Hippocampal formation (tissue), 2 donors: ENCODE results near the gene ST7.
"Not testable (repeated sequence)": the region's sequence is repeated elsewhere in the genome, so short reads cannot be mapped to it uniquely, and the experiment has no call there.

Experiments
- DNase-seq, 2 donors: peaks; one replicate each; lab custom pipeline; 2025; lab: John Stamatoyannopoulos, UW

ST7 gene

DNA sequence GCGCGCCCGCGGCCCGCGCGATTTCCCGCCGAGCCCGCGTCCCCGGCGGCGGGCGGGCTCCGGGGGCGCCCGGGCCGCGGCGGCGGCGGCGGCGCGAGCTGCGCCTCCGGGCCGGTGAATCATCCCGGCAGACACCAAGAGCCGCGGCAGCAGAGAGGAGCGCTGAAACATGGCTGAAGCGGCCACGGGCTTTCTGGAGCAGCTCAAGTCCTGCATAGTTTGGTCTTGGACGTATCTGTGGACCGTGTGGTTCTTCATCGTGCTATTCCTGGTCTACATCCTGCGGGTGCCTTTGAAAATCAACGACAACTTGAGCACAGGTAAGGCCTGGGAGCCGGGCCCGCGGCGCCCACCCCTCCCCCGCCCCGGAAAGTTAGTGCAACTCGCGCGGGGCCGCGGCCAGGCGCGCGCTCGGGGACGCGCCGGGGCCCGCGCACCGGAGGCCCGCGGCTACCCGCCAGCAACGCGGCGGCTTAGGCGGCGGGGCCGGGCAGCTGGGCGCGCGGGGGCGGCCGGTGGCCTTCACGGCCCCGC, at the start of gene ST7:
Gene ST7, plus strand, starts transcription at position 130 of the 534 bp plus-strand sequence. Its CDS starts 40 bp downstream, at position 170.
- DNase-seq = peak in 1 of 2 donors; percentile 53

DNA sequence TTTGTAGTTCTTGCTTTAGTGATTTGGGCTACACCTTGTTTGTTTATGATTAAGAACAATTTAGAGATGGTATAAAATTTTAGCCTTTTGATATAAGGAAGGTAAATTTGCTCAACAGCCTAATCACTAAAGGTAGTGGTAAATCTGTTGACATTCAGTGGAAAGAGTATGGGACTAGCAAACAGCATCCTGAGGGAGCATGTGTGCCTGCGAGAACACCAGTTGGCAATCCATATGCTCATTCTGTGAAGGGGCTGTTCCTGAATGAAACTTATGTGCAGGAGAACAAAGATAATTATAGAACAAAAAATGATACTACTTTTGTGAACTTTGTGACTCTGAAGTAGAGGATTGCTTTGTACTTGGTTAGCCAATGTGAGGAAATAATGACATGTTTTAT, 46.9 kb upstream of the ST7 start:
- DNase-seq = peak in 1 of 2 donors; percentile 26

DNA sequence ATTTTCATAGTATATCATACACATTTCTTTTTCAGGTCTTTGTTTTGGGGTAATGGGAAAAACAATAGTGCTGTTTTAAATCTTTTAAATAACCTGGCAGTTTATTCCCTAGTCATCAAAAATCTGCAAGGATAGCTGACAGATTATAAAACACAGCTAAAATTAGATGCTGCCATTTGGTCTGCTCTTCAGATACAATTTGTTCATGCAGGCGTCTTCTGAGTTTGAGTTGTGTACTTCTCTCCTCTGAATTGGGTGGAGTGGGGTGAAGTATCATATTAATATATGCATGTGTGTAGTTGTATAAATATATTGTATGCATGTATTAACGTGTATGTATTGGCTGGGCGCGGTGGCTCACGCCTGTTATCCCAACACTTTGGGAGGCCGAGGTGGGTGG, 42.9 kb upstream of the ST7 start:
- no peak for DNase-seq

- no peak for DNase-seq
Observed at GRCh38 chr7:116911801-116912200, 41.5 kb upstream of the ST7 start.

GRCh38 chr7:116912269-116912909, 40.9 kb upstream of the ST7 start:
- no peak for DNase-seq

GRCh38 chr7:116918704-116919103, 34.6 kb upstream of the ST7 start:
- no peak for DNase-seq

GRCh38 chr7:116920359-116920758, 32.9 kb upstream of the ST7 start:
- no peak for DNase-seq

DNA sequence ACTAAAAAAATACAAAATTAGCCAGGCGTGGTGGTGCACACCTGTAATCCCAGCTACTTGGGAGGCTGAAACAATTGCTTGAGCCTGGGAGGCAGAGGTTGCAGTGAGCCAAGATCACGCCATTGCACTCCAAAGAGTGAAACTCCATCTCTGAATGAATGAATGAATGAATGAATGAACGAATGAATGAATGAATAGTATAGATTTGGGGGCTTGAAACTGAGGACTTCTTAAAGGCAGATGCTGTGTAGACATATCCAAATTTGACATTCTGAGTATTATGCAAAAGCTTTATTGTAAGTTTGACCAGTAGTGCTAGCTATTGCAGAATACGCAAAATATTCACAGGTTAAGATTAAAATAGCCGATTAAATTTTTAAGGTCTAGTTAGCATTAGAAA, 30.8 kb upstream of the ST7 start:
- DNase-seq = no peak

DNA sequence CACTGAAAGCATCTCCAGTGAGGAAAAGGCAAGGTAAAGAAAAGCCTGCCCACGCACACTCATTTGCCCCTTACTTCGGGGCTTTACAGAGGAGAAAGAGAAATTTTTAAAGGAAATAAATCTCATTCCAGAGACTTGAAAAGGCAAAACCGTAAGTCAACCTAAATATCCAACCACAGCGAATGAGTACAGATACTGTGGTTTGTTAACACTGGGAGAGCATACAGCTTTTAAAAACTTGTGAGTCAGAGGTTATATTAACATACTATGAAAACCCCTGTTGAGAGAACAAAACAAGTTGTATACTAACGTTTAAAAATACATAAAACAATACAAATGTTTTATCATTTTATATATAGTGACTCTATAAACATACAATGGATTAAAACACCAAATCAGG, 28.6 kb upstream of the ST7 start:
- DNase-seq = no peak

GRCh38 chr7:116929021-116929420, 24.3 kb upstream of the ST7 start:
- no peak for DNase-seq

DNA sequence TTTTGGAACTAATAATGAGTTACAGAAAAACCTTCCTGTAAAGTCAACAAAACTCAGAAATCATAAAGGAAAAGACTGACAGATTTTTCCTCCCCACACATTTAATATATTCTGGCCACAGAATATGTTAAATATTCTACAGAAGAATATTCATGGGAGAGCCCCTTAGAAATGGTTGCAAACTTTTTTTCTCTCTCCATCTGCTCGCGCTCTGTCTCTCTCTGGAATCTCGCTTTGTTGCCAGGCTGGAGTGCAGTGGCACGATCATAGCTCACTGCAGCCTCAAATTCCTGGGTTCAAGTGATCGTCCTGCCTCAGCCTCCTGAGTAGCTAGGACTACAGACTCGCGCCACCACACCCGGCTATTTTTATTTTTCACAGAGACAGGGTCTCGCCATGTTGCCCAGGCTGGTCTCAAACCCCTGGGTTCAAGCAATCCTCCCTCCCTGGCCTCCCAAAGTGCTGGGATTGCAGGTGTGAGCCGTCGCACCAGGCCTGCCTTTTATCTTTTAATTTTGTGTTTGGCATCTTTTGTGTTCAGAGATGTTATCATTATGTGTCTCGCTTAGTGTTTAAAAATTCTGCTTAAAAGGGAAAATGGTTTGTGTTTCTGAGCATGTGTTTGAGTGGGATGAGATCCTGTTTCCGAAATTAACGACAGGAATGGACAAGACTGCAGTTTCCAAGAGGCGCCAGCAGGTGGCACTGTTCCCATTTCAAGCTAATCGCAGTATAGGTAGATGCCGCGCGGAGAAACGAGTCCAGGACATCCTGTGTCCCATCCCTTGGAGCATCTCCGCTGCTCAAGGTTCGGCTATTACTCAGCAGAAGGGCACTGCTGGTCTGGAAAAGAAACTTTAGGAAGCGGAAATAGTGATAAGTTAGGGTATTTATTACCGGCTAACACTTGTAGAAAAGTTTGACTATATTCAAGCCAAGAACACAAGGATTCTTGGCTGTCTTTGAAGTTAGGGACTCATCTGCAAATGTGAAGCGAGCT, 23.1 kb upstream of the ST7 start:
- DNase-seq = peak; percentile 66 to 78

DNA sequence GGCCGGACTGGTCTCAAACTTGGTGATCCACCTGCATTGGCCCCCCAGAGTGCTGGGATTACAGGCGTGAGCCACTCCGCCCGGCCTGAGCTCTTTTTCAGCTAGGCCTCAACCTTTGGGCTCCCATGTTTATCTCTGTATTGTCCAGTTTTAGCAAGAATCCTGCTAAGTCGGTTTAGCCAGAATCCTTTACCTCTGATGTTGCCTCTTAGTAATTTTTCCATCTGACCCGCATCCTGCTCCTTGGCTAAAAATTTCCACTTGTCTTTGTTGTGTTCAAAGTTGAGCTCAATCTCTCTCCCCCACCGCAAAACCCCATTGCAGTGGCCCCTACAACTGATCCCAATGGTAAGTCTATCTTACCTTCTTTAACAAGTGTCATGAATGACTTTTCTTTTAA, 20.7 kb upstream of the ST7 start:
- DNase-seq = no peak

DNA sequence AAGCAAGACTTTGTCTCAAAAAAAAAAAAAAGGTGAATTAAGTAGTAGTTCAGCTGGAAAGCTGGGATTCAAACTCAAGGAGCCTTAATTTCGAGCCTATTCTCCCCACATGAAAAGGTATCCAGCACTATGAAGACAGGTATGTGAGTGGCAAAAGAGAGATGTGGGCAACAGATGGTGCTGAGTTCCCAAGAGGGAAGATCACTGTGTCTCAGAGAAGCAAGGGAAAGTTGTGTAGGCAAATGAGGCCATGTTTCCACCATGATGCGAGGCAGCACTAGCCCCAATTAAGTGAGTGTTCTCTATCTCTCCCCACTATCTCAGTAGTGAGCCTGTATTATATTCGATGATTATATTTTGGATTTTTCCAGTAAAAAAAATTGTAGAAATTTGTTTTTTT, 19.8 kb upstream of the ST7 start:
- no peak for DNase-seq

- no peak for DNase-seq
Observed at GRCh38 chr7:116934580-116934979, 18.7 kb upstream of the ST7 start.

GRCh38 chr7:116936844-116937243, 16.5 kb upstream of the ST7 start:
- not testable (repeated sequence) for DNase-seq

DNA sequence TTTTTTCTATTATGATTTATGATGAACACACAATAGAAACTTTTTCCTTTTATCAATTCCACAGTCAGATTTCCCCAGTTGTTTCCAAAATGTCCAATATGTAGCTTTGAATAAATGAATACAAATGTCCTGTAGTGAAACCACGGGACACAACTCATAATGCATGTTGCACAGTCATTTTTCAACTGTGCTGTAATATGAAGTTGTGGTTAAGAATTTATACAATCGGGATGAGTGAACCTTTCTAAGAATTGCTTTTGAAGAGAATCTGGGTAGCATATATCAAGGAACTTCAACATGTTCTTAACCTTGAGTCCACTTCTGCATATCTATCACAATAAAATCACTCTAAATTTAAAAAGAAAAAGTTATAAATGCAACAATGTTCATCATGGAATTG, 14.6 kb upstream of the ST7 start:
- no peak for DNase-seq

GRCh38 chr7:116940689-116941370, 12.5 kb upstream of the ST7 start:
- DNase-seq = no peak

DNA sequence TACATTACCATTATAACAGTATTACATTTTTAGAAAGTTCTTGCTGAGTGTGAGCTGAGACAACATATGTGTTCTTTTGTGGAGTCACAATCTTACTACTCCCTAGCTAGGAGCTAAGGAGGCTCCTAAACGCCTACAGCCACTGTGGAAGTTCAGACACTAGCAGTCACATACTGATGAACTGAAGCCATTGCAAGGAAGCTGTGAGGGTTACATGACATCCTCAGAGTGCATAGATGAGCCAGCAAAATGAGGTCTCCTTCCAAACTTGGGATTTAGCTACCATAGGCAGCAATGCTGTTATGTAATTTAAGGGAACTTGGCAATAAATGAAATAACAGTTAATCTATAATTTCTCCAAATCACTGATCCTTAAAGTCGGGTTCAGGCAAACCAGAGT, 10.8 kb upstream of the ST7 start:
- no peak for DNase-seq

GRCh38 chr7:116948934-116949333, 4.4 kb upstream of the ST7 start:
- no peak for DNase-seq

- no peak for DNase-seq
Observed at GRCh38 chr7:116949941-116950801, 3.1 kb upstream of the ST7 start.

- DNase-seq = no peak
Observed at GRCh38 chr7:116950889-116951351, 2.4 kb upstream of the ST7 start.
